Astrocyte of the spinal cord (primary cell): ENCODE results near the gene RECQL5.
"Not testable (repeated sequence)": the region's sequence is repeated elsewhere in the genome, so short reads cannot be mapped to it uniquely, and the experiment has no call there.

Experiments used
- DNase-seq: peaks from one replicate; pipeline ENCODE4 v3.0.0; 2011; ENCODE audit warnings: low read depth, low spot score
- H3K4me3 ChIP-seq: 2 replicates; pipeline ENCODE4 v1.5.1; 2011; ENCODE audit warnings: low read depth, mild to moderate bottlenecking, low read length, moderate library complexity
- in situ Hi-C: cut with HindIII; loops from 2 replicates; pipeline ENCODE4 v1.10.0; 2017; ENCODE audit warnings: low sequenced_read_pairs
- TF ChIP-seq, protein P1 (sequence below): IDR thresholded peaks from 2 replicates; pipeline ENCODE4 v1.5.1; 2012; ENCODE audit warnings: low read depth, mild to moderate bottlenecking, low read length, inconsistent platforms

The RECQL5 gene

DNA sequence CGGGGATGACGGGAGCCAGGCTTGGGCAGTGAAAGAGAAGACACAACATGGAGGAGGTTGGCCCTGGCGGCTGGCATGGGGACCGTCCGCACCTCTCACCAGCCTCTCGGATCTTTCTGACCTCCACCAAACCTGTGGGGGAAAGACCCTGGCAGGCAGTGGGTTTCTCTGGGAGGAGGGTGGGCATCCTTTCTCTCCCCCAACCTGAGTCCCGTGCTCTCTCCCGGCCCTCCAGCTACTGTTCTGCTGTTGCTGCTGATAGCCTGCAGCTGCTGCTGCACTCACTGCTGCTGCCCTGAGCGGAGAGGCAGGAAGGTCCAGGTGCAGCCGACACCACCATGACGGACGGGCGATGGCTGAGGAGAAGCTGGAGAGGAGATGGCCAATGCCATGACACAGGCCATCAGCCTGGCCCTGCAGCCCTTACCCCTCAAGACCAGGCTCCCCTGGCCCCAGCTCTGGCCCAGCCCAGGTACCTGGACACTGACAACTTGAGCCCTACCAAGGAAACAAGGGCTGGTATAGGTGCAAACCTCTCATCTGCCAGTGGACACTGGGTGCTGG is 26.3 kb downstream of the RECQL5 start:
- H3K4me3 ChIP-seq = no peak overlapping the region
- in situ Hi-C loops = no loop called here
- no peak for DNase-seq
- TF ChIP-seq, protein P1, sequence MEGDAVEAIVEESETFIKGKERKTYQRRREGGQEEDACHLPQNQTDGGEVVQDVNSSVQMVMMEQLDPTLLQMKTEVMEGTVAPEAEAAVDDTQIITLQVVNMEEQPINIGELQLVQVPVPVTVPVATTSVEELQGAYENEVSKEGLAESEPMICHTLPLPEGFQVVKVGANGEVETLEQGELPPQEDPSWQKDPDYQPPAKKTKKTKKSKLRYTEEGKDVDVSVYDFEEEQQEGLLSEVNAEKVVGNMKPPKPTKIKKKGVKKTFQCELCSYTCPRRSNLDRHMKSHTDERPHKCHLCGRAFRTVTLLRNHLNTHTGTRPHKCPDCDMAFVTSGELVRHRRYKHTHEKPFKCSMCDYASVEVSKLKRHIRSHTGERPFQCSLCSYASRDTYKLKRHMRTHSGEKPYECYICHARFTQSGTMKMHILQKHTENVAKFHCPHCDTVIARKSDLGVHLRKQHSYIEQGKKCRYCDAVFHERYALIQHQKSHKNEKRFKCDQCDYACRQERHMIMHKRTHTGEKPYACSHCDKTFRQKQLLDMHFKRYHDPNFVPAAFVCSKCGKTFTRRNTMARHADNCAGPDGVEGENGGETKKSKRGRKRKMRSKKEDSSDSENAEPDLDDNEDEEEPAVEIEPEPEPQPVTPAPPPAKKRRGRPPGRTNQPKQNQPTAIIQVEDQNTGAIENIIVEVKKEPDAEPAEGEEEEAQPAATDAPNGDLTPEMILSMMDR = no peak

DNA sequence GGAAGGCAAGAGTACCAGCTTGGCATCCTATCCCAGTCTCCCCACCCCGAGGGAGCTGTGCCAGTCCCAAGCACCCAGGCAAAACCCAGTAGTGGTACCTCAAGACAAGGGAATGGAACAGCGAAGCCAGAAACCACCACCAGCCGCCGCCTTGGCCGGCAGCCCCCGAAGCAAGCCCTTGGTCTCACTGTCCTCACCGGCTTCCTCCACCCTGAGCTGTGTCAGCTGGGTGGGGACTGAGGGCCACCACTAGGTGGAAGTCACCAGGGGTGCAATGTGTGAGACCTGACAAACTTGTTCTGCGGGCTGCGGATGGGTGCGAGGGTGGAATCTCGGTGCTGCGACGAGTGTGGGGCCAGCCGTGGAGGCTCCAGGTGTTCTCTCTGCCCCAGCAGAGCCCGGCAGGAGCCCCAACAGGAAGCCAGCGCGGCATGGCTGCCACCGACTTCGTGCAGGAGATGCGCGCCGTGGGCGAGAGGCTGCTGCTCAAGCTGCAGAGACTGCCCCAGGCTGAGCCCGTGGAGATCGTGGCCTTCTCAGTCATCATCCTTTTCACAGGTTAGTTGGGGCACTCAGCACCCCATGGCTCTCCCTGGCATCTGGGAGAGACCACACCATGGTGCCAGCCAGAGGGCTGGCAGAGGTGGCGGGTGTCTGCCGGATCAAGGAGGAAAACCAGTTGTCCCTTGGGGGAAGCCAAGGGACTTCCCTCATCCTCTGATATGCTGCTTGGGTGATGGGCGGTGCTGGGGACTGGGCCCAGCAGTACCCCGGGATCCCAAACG is 27.0 kb downstream of the RECQL5 start:
- TF ChIP-seq, protein P1 = no peak
- H3K4me3 ChIP-seq = no peak overlapping the region
- no peak for DNase-seq
- in situ Hi-C loops = no loop called here

DNA sequence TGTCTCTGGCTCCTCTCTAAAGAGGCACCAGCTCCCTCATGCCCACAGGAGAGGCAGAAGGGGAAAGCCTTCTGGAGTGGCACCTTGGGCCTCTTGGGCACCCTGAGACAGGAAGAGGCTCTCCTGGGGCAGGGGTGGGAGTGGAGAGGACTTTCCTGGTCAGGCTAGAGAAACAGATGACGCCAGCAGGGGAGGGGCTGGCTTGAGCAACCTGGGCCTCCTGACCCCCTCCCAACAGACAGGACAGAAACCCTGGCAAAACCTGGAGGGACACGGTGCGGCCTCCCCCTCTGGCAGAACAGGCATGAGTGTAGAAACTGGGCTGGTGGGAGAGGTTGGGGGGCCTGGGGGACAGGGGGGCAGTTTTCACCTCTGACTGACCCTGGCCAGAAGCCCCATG is 27.6 kb downstream of the RECQL5 start:
- H3K4me3 ChIP-seq = no peak overlapping the region
- in situ Hi-C loops = no loop called here
- DNase-seq = no peak
- TF ChIP-seq, protein P1 = no peak

DNA sequence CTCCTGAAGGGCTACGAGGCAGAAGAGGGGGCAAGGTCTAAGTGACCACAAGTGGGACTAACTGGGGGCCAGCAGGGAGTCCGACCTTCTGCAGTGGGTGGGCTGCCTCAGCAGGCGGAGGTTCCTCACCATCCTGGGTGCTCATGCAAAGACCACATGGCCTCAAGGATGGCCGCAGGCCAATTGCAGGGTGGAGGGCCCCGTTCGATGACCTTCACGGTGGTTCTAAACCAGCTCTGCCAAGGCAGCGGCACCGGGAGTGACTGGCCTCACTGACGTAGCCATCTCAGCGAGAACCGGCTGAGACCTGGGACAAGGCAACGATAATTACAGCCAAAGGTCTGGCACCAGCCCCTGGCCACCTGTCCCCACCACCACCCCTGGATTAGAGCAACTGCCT is 28.1 kb downstream of the RECQL5 start:
- in situ Hi-C loops = no loop called here
- TF ChIP-seq, protein P1 = no peak
- H3K4me3 ChIP-seq = no peak overlapping the region
- DNase-seq = no peak

GRCh38 chr17:75638039-75638438 is 28.9 kb downstream of the RECQL5 start:
- DNase-seq, in situ Hi-C loops: not testable (repeated sequence)

DNA sequence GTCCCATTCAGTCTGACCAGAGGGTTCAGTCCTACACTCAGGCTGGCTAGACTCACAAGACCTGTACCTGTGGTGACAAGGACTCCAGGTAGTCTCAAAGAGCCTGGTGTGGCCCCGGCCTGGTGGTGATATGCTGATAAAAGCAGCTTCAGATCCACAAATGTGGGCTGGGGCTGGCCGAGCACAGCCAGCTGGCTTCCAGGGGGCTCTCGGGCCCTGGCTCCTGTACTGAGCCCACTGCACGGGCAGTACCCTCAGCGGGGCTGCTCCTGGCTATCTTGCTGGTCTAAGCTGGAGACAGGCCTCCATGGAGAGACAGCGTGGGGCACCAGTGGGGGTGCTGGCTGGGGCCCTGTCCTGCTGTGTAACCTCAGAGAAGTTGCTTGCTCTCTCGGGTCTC is 29.4 kb downstream of the RECQL5 start:
- H3K4me3 ChIP-seq = no peak overlapping the region
- TF ChIP-seq, protein P1 = no peak
- in situ Hi-C loops = no loop called here
- no peak for DNase-seq

More at GRCh38 chr17:75638039-75638438, 28.9 kb downstream of the RECQL5 start:
- not testable (repeated sequence) for H3K4me3 ChIP-seq

GRCh38 chr17:75637143-75637538 is 29.8 kb downstream of the RECQL5 start:
- DNase-seq = no peak
- in situ Hi-C loops = no loop called here
- no peak overlapping the region for H3K4me3 ChIP-seq
- TF ChIP-seq, protein P1 = no peak
